ENCODE measurements around the gene AFDN.
"Not testable (repeated sequence)": the region's sequence is repeated elsewhere in the genome, so short reads cannot be mapped to it uniquely, and the experiment has no call there.

Gene AFDN

DNA sequence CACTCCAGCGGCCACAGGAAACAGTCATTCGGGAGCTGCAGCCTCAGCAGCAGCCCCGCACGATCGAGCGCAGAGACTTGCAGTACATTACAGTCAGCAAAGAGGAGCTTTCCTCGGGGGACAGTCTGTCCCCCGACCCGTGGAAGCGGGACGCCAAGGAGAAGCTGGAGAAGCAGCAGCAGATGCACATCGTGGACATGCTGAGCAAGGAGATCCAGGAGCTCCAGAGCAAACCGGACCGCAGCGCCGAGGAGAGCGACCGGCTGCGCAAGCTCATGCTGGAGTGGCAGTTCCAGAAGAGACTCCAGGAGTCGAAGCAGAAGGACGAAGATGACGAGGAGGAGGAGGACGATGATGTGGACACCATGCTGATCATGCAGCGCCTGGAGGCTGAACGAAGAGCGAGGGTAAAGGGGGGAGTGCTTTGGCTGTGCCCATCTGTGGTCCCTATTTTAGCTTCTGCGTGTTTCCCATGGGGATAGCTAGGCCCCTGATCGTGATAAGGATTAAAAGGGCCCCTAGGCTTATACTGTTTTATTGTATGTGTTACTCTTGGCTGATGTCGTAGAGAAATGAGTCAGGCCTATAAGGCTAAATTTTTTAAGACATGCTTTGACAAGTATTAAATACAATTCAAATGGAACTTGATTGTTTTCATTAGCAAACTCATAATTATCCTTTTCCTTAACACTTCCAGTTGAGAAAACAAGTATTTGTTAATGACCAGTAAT lies 125.2 kb downstream of the AFDN start:
- no peak for DNase-seq (ENCODE audit: low spot score)

DNA sequence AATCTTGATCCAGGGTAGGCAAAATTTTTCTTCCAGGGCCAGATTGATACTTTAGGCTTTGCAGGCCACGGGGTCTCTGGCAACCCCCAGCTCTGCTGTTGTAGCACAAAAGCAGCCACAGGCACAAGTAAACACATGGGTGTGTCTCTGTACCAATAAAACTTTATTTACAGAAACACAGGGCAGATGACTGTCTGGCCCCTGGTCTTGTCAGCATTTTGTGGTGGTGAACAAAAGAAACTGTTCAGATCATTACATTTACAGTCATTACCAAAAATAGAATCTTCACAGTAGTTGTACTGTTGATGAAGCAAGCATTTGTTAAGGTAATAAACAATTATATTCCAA lies 125.8 kb downstream of the AFDN start:
- DNase-seq (ENCODE audit: low spot score), result no peak

GRCh38 chr6:167953551-167953950 lies 126.8 kb downstream of the AFDN start:
- no peak for DNase-seq (ENCODE audit: low spot score)

DNA sequence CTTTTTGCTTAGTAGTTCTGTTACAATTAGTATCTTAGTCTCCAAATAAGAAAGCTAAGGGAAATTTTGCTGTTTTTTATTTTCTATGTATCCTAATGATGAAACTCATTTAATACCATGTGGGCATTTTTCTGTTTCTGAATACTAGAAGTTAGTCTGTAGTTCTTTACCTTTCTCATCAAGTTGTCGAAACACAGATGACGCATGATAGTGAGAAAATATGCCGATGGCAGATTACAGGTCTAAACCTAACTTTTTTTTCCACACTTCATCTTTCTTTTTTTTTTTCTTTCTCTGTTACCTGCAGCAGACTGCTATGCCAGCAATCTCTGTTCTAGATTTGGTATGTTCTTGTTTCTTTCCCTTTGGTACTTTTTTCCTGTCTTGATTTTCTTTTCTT lies 127.4 kb downstream of the AFDN start:
- DNase-seq (ENCODE audit: low spot score), result no peak

- DNase-seq (ENCODE audit: low spot score), result no peak
These were observed 129.8 kb downstream of the AFDN start for GRCh38 chr6:167956491-167956890.

- no peak for DNase-seq (ENCODE audit: low spot score)
These were observed 130.3 kb downstream of the AFDN start for GRCh38 chr6:167956983-167957492.

GRCh38 chr6:167957626-167958025 lies 130.9 kb downstream of the AFDN start:
- no peak for DNase-seq (ENCODE audit: low spot score)

DNA sequence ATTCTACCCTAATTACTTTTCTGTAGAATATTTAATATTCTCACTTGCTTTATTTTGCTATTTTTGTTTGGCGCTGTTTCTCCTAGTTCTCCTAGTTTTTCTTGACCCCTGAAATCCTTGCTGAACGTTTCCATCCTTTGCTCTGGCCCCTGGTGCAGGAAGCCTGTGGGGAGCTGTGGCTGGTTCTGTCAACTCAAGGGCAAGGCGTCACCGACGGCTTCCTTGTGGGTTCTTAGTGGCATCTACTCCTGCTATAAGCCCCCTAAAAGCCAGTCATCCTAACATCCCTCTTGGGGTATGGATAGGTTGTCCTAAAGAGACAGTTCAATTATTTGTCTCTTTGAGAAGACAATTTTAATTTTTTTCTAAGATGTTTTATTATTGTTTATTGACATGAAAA lies 133.9 kb downstream of the AFDN start:
- DNase-seq (ENCODE audit: low spot score), result no peak

- no peak for DNase-seq (ENCODE audit: low spot score)
These were observed 136.0 kb downstream of the AFDN start for GRCh38 chr6:167962711-167963110.

DNA sequence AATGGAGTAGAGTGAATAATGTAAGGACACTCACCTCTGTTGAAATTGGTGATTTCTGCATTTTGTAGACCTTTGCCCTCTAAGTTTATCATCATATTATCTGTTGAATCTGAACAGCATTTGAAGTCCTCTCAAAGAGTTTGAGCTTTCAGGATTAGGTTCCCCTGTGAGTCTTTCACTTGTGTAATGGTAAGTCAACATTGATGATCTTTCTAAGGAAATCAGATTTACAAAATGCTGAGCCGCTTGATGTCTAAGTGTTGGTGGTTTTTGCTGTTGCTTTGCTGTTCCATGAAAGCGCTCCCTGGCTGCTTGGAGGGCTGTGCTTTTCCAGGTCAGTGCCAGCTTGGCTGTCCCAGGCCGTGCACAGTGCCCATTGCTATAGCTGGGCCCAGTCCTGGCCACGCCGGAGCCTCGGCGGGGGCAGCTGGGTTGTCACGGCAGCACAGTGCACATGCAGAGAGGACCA lies 136.9 kb downstream of the AFDN start:
- DNase-seq (ENCODE audit: low spot score), result peak; percentile 32

DNA sequence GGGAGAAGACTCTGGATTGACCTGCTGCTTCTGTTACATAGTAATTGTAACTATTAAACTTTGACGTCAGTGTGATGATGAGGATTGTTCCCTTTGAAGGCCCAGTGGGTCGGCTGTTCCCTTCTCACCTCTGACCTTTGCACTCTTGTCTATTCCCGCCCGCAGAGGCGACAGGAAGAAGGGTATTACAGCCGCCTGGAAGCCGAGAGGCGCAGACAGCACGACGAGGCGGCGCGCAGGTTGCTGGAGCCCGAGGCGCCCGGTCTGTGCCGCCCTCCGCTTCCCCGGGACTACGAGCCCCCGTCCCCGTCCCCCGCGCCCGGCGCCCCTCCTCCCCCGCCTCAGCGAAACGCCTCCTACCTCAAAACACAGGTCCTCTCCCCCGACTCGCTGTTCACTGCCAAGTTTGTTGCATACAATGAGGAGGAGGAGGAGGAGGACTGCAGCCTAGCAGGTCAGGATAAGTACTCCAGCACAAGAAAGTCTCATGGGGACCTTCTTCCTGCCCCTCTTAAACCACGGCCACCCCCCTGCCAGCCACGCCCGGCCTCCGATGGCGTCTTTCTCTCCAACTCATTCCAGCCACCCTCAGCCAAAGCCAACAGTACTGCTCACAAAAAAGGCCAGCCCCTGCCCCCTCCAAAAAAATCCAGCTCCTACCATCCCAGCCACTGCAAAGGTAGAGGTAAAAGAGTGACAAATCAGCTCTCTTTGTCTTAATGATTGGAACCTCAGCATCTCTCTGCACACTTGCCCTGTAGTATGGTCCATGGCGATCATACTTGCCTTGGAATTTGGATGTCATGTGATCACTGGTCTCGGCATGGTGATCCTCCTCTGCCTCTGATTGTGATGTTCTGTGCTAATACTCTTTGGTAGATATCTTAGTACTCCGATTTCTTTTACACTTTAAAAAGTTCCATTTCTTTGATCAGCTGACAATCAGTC lies 139.2 kb downstream of the AFDN start:
- no peak for DNase-seq (ENCODE audit: low spot score)

DNA sequence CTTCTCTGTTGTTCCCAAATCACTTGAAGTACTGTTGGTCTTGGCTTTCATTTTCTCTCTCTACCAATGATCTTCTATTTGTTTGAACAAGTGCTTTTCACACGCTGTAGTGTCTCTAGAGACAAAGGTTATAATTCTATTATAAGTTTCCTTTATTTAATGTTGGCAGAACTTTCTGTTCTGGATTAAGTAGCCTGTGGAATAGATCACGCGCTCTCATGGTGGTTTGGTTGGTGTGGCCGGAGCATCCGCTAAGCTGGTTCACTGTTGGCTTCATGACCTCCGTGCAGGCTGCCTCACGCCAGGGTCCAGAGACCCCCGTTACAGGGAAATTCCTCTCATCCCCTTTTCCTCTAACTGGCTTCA lies 139.8 kb downstream of the AFDN start:
- no peak for DNase-seq (ENCODE audit: low spot score)

- peak; percentile 26 for DNase-seq (ENCODE audit: low spot score)
These were observed 141.4 kb downstream of the AFDN start for GRCh38 chr6:167968091-167968490.

DNA sequence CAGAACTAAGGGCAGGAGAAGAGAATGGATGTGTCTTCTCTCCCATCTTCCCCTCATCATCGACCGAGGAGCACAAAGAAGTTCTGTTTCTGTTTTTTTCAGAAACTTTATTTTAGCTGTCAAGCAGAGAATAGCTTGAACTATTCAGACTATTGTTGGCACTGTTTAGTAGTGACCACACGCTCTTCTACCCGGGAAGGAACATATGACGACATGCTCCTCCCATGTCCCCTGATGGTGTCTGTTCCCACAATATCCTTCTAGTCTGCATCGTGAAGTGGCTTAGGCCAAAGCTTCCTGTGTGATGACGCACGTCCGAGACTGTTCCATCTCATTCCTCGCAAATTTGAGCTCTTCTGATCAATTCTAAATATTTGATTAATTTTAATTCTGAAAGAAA lies 143.5 kb downstream of the AFDN start:
- DNase-seq (ENCODE audit: low spot score), result peak; percentile 16

DNA sequence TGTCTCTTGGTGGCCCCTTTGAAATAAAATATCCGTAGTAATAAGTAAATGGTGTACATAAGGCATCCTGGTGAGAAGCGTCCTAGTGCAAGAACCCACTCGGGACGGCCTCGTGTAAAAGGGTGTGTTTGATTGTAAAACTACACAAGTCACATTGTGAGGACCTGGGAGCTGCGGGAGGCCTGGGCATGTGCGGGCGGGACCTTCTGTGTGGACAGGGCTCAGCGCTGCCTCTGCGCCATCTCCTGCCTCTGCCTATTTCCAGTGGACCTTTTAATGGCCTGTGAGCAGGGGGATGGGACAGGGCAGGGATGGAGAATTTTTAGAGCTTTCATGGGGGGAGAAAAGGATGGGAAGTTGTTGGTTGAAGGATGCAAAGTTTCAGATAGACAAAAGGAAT lies 145.5 kb downstream of the AFDN start:
- no peak for DNase-seq (ENCODE audit: low spot score)

GRCh38 chr6:167973148-167973885 lies 146.6 kb downstream of the AFDN start:
- no peak for DNase-seq (ENCODE audit: low spot score)

DNA sequence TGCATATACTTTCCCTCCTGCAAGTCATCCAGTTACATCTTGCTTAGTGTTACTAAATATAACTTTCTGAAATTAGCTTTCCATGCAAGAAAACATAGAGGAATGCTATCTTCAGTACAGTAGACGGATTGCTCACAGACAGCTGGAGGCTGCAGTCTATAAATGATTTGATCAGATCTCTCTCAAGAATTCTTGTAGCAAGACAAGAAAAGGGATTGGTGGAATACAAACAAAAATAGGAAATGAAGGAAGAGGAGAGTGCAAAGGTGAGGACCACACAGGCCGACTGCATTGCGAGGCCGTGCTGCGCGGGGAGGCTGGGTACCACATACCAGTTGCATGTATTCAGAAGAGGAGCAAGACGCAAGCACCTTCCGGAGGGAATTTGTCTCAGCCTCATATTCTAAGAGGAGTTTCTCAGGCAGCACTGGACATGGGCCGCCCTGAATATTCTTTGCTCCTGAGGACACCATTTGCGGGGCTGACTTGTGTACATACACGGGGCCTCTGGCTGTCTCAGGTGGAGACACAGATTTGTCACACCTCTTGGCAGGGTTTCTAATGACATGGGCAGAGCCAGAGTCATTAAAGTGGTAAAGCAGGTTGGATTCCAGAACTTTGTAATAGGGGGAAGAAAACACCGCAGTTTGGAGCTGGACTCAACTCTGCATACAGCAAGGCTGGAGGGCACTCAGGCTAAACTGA lies 148.1 kb downstream of the AFDN start:
- no peak for DNase-seq (ENCODE audit: low spot score)

GRCh38 chr6:167975458-167975857 lies 148.7 kb downstream of the AFDN start:
- no peak for DNase-seq (ENCODE audit: low spot score)

DNA sequence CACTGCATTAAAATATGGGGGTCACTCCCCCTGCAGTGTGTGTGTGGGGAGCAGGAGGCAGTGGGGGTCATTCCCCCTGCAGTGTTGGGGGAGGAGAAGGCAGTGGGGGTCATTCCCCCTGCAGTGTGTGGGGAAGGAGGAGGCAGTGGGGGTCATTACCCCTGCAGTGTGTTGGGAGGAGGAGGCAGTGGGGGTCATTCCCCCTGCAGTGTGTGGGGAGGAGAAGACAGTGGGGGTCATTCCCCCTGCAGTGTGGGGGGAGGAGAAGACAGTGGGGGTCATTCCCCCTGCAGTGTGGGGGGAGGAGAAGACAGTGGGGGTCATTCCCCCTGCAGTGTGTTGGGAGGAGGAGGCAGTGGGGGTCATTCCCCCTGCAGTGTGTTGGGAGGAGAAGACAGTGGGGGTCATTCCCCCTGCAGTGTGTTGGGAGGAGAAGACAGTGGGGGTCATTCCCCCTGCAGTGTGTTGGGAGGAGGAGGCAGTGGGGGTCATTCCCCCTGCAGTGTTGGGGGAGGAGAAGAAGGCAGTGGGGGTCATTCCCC lies 149.5 kb downstream of the AFDN start:
- not testable (repeated sequence) for DNase-seq (ENCODE audit: low spot score)

- no peak for DNase-seq (ENCODE audit: low spot score)
These were observed 150.0 kb downstream of the AFDN start for GRCh38 chr6:167976708-167977107.

- DNase-seq (ENCODE audit: low spot score), result no peak
These were observed 151.2 kb downstream of the AFDN start for GRCh38 chr6:167977717-167978467.
